A549 (cell line): Measurements from ENCODE around the gene DYNC1LI2. TPM values are rescaled to one million over a fixed set of nuclear protein-coding genes. Genes with fewer than 3 reads are reported as not detected.

Source experiments
- ATAC-seq, 2 experiments: fragments of 200-7000 bp in 1 of 2; fragments of >200 bp in 1 of 2; cut with Nextera tagmentation in 1 of 2; cut with Tn5 transposase in 1 of 2; 3 replicates each; pipeline versions ENCODE4 v1.8.0 to v1.9.1; 2018 to 2020; ENCODE audit warnings: mild to moderate bottlenecking in 1 of 2, moderate library complexity in 1 of 2
- CTCF ChIA-PET: fragments of 300-600 bp; sonication (Branson Sonifier 250); formaldehyde crosslinking; extraction: SDS; loops from one replicate; lab custom pipeline; 2021; ENCODE audit warnings: antibody characterized with exemption, inconsistent platforms; lab: Yijun Ruan, JAX
- POLR2A ChIA-PET: fragments of 350-600 bp; formaldehyde crosslinking; extraction: SDS; loops from one replicate; lab custom pipeline; 2021; ENCODE audit warnings: antibody characterized with exemption, inconsistent platforms; lab: Yijun Ruan, JAX
- DNase-seq, 2 experiments: peaks; one replicate each; pipeline versions ENCODE4 v3.0.0 to v3.0.0-alpha.2; 2011 to 2016; ENCODE audit warnings: low read depth in 1 of 2, low spot score in 1 of 2
- FAIRE-seq: peaks from 2 replicates; lab custom pipeline; 2011; peaks lifted over from hg19 to GRCh38; lab: Jason Lieb, UNC
- H3K27ac ChIP-seq, 2 experiments: fragments of >200 bp; sonication (Bioruptor Twin); formaldehyde crosslinking; 3 replicates each; pipeline ENCODE4 v1.5.1; 2016 to 2017
- H3K4me1 ChIP-seq: fragments of >200 bp; sonication (Bioruptor Twin); formaldehyde crosslinking; 3 replicates; pipeline ENCODE4 v1.6.1; 2016
- H3K4me2 ChIP-seq: fragments of >200 bp; sonication (Bioruptor Twin); formaldehyde crosslinking; 3 replicates; pipeline ENCODE4 v1.6.1; 2016
- H3K4me3 ChIP-seq: fragments of >200 bp; sonication (Bioruptor Twin); formaldehyde crosslinking; 3 replicates; pipeline ENCODE4 v1.5.1; 2016
- H3K9me3 ChIP-seq: fragments of >200 bp; sonication (Bioruptor Twin); formaldehyde crosslinking; 3 replicates; pipeline ENCODE4 v1.6.1; 2016
- CEBPB ChIP-seq, 2 experiments: fragments of >200 bp in 1 of 2; sonication (Bioruptor Twin) in 1 of 2; formaldehyde crosslinking in 1 of 2; IDR thresholded peaks; 2 replicates each; pipeline ENCODE4 v1.6.1; 2012 to 2016
- EHMT2 ChIP-seq: fragments of 200-600 bp; sonication (generic); IDR thresholded peaks from 2 replicates; pipeline ENCODE4 v1.6.1; 2016; ENCODE audit warnings: antibody characterized with exemption, low read depth, mild to moderate bottlenecking, moderate library complexity
- EP300 ChIP-seq, 2 experiments: fragments of >200 bp; sonication (Bioruptor Twin); formaldehyde crosslinking; IDR thresholded peaks; 2 replicates in 1 of 2; 3 replicates in 1 of 2; pipeline ENCODE4 v1.6.1; 2016 to 2017
- GATA3 ChIP-seq: IDR thresholded peaks from 2 replicates; pipeline ENCODE4 v1.6.1; 2012; ENCODE audit warnings: borderline replicate concordance
- HEYL ChIP-seq: fragments of 250-450 bp; sonication (Bioruptor Pico); IDR thresholded peaks from 2 replicates; pipeline ENCODE4 v1.8.0; 2021; ENCODE audit warnings: mild to moderate bottlenecking, moderate library complexity
- HOXB13 ChIP-seq: fragments of 250-450 bp; sonication (Bioruptor Pico); IDR thresholded peaks from 2 replicates; pipeline ENCODE4 v1.5.0; 2020; ENCODE audit warnings: low read depth, mild to moderate bottlenecking, moderate library complexity
- JUNB ChIP-seq: fragments of >200 bp; sonication (Bioruptor Twin); formaldehyde crosslinking; IDR thresholded peaks from 2 replicates; pipeline ENCODE4 v1.6.1; 2016
- POLR2A ChIP-seq: IDR thresholded peaks from 2 replicates; pipeline ENCODE4 v1.6.1; 2012; ENCODE audit warnings: mild to moderate bottlenecking, low read length
- POLR2AphosphoS2 ChIP-seq: conservative IDR thresholded peaks from 2 replicates; pipeline ENCODE4 v1.6.1; 2012; ENCODE audit warnings: low read length, improper control_type of control experiment, inconsistent platforms
- RNF2 ChIP-seq: fragments of 200-600 bp; sonication (generic); IDR thresholded peaks from 2 replicates; pipeline ENCODE4 v1.6.1; 2016; ENCODE audit warnings: low read depth, mild to moderate bottlenecking, antibody characterized with exemption, moderate library complexity, borderline replicate concordance
- TP53 ChIP-seq: fragments of 250-450 bp; sonication (Bioruptor Pico); IDR thresholded peaks from 2 replicates; pipeline ENCODE4 v1.5.0; 2021; ENCODE audit warnings: mild to moderate bottlenecking, moderate library complexity
- ZSCAN20 ChIP-seq: fragments of 250-450 bp; sonication (Bioruptor Pico); IDR thresholded peaks from 2 replicates; pipeline ENCODE4 v1.8.0; 2022; ENCODE audit warnings: mild to moderate bottlenecking, moderate library complexity
- WGBS: methylation state at CpG from one replicate; pipeline ENCODE4 v1.1.6; 2017; ENCODE audit errors: missing lambda C conversion rate; 5-methylcytosine and 5-hydroxymethylcytosine counted together
- polyA plus RNA-seq, 4 experiments: library from polyadenylated mRNA; depleted of rRNA in 3 of 4; stranded (reverse); fragments of >200 nt; fragmentation: RNase III in 1 of 4; extraction: RNeasy Plus Mini Kit Qiagen cat#74134 plus additional on column Dnase treatment in 1 of 4; gene quantifications; 2 replicates in 3 of 4; 3 replicates in 1 of 4; pipeline ENCODE4 v1.2.3, GENCODE V29; 2011 to 2017
- TF ChIP-seq, protein P1 (sequence below): fragments of 200-600 bp; sonication (generic); IDR thresholded peaks from 2 replicates; pipeline ENCODE4 v1.6.1; 2016; ENCODE audit warnings: antibody characterized with exemption, mild to moderate bottlenecking, moderate library complexity
- TF ChIP-seq, protein P2 (sequence below): fragments of >200 bp; sonication (Bioruptor Twin); formaldehyde crosslinking; IDR thresholded peaks from 3 replicates; pipeline ENCODE4 v1.6.1; 2016
- TF ChIP-seq, protein P3 (sequence below): fragments of 450-650 bp; IDR thresholded peaks from 2 replicates; pipeline ENCODE4 v1.6.1; 2014; ENCODE audit warnings: antibody characterized with exemption

DYNC1LI2 gene
- polyA plus RNA-seq, 2 of the 4 experiments (the other 2 are of a cell fraction), result 96.5 to 112 TPM

DNA sequence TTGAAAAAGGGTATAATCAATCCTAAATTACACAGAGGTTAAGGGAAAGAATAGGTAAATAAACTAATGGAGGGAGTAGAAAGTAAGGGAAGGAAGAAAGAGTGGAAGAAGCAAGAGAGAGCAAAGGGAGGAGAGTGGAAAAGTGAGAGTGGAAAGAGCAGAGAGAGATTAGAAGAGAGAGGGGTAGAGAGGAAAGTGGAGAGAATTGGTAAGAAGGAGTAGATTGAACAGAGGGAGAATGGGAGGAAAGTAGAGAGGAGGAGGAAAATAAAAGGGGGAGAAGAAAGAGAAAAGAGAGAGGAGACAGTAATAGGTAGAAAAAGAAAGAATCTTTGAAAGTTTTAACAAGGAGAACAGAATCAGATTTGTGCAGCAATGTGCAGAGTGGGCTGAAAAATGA, 25.0 kb upstream of the DYNC1LI2 start:
- FAIRE-seq (no peak), ATAC-seq (no peak), DNase-seq (no peak)
- no peaks in the 10 kb centered on the region for H3K9me3 ChIP-seq
- H3K4me3 ChIP-seq, result no peak overlapping the region
- H3K4me1 ChIP-seq, result no peaks in the 10 kb centered on the region
- TF ChIP-seq ZSCAN20 (CRISPR knock-in tag) (no peak), POLR2A (no peak), HEYL (CRISPR knock-in tag) (no peak), EP300 (IDR thresholded peaks at IDR 0.05) (no peak), EHMT2 (no peak), RNF2 (no peak), POLR2AphosphoS2 (no peak), JUNB (no peak), TP53 (CRISPR knock-in tag) (no peak)
- TF ChIP-seq, protein P1, sequence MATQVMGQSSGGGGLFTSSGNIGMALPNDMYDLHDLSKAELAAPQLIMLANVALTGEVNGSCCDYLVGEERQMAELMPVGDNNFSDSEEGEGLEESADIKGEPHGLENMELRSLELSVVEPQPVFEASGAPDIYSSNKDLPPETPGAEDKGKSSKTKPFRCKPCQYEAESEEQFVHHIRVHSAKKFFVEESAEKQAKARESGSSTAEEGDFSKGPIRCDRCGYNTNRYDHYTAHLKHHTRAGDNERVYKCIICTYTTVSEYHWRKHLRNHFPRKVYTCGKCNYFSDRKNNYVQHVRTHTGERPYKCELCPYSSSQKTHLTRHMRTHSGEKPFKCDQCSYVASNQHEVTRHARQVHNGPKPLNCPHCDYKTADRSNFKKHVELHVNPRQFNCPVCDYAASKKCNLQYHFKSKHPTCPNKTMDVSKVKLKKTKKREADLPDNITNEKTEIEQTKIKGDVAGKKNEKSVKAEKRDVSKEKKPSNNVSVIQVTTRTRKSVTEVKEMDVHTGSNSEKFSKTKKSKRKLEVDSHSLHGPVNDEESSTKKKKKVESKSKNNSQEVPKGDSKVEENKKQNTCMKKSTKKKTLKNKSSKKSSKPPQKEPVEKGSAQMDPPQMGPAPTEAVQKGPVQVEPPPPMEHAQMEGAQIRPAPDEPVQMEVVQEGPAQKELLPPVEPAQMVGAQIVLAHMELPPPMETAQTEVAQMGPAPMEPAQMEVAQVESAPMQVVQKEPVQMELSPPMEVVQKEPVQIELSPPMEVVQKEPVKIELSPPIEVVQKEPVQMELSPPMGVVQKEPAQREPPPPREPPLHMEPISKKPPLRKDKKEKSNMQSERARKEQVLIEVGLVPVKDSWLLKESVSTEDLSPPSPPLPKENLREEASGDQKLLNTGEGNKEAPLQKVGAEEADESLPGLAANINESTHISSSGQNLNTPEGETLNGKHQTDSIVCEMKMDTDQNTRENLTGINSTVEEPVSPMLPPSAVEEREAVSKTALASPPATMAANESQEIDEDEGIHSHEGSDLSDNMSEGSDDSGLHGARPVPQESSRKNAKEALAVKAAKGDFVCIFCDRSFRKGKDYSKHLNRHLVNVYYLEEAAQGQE, result no peak
- TF ChIP-seq, protein P2, sequence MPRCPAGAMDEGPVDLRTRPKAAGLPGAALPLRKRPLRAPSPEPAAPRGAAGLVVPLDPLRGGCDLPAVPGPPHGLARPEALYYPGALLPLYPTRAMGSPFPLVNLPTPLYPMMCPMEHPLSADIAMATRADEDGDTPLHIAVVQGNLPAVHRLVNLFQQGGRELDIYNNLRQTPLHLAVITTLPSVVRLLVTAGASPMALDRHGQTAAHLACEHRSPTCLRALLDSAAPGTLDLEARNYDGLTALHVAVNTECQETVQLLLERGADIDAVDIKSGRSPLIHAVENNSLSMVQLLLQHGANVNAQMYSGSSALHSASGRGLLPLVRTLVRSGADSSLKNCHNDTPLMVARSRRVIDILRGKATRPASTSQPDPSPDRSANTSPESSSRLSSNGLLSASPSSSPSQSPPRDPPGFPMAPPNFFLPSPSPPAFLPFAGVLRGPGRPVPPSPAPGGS, result no peak
- TF ChIP-seq, protein P3, sequence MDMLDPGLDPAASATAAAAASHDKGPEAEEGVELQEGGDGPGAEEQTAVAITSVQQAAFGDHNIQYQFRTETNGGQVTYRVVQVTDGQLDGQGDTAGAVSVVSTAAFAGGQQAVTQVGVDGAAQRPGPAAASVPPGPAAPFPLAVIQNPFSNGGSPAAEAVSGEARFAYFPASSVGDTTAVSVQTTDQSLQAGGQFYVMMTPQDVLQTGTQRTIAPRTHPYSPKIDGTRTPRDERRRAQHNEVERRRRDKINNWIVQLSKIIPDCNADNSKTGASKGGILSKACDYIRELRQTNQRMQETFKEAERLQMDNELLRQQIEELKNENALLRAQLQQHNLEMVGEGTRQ, result no peak
- CTCF ChIA-PET, result interaction anchor here (0.6 to 0.7 kb wide), 2 partner anchors 23 to 114 kb away, joined by 3 to 4 read pairs; no protein-coding TSS in a partner anchor
- no peak overlapping the region for H3K4me2 ChIP-seq
- POLR2A ChIA-PET, result no interaction called here
- H3K27ac ChIP-seq, result no peak overlapping the region

DNA sequence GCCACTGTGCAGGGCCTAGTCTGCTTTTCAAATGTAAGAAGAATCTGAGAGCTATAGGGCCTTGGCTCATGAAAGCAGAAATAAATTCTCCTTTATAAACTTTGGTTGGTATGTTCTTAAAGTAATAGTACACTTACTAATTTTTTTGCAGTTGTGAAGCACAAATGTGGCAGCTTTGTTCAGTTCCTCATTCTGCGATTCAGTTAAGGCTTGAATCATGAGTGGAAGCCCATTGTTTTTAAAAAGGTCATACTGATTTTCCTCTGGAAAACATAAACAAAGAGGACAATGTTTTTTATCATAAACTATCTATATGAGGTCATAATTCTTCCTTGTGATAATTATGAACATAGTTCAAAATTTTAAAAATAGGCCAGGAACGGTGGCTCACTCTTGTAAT, 23.6 kb upstream of the DYNC1LI2 start:
- Histone ChIP-seq H3K27ac (no peak overlapping the region), H3K4me3 (no peak overlapping the region), H3K4me2 (no peak overlapping the region), H3K4me1 (no peaks in the 10 kb centered on the region), H3K9me3 (no peaks in the 10 kb centered on the region)
- CTCF ChIA-PET, result interaction anchor here (0.7 to 1.1 kb wide), 2 partner anchors 93 to 98 kb away, joined by 3 read pairs; no protein-coding TSS in a partner anchor
- DNase-seq (no peak), FAIRE-seq (peak; percentile 32), ATAC-seq (no peak)
- POLR2A ChIA-PET, result no interaction called here
- WGBS, result 90% methylated on average over 2 of the region's 2 CpGs
- no peak for TF ChIP-seq GATA3

DNA sequence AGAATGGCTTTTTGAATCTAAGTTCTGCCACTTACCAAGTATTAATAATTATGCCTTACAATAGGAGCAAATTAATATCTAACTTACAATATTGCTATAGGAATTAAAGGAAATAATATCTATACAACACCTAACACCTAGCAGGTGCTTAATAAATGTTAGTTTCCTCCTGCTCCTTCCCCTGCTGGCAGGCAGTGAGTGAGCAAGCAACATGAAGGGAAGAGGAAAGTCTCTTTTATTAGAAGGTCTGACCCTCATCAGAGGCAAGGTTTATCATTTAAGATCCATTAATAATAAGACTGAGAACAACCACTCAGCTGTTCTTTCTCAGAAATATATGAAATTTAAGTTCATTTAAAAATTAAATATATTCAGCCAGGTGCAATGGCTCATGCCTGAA, 6.7 kb upstream of the DYNC1LI2 start:
- no peak for ATAC-seq
- H3K4me2 ChIP-seq, result no peak overlapping the region
- no peaks in the 10 kb centered on the region for H3K9me3 ChIP-seq
- TF ChIP-seq HOXB13 (CRISPR knock-in tag), result no peak
- TF ChIP-seq, all 56 proteins: peak for 0
- no peak for FAIRE-seq
- POLR2A ChIA-PET, result no interaction called here
- Histone ChIP-seq H3K4me3 (no peak overlapping the region), H3K4me1 (no peaks in the 10 kb centered on the region), H3K27ac (no peak overlapping the region)
- DNase-seq, result no peak
- CTCF ChIA-PET, result interaction anchor here (1.2 to 1.3 kb wide), 2 partner anchors 26 to 109 kb away, joined by 3 read pairs; no protein-coding TSS in a partner anchor

DNA sequence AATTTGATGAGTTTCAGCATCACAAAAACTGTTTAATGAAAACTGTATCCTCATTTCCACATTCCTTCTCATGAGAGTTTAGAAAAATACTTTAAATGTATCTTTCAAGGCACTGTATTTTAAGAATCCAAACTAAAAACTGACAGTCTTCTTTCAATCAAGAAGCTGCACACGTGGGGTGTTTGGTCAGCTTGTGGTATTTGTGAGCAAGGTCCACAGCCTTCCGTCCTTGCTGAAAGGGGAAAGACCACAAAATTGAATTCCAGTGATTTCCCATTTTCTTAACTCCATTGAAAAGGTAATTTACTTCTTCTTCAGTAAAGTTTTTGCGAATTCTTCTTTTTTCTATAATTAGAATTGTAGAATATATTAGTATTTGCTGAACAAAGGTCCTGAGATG, 3.4 kb upstream of the DYNC1LI2 start:
- 28% methylated on average over 3 of the region's 3 CpGs for WGBS
- no peaks in the 10 kb centered on the region for H3K9me3 ChIP-seq
- H3K4me3 ChIP-seq, result no peak overlapping the region
- peaks cover 6% of the 10 kb centered on the region for H3K4me1 ChIP-seq
- TF ChIP-seq GATA3 (no peak), CEBPB (IDR thresholded peaks at IDR 0.05) (no peak)
- TF ChIP-seq, all 56 proteins: peak for 0
- DNase-seq (no peak), FAIRE-seq (no peak), ATAC-seq (no peak)
- H3K4me2 ChIP-seq, result no peak overlapping the region
- POLR2A ChIA-PET, result no interaction called here
- no peak overlapping the region for H3K27ac ChIP-seq
- CTCF ChIA-PET, result interaction anchor here (0.8 to 2.8 kb wide), 7 partner anchors 13 to 118 kb away, joined by 3 to 9 read pairs (median 6); partner anchors contain the start of gene NAE1
